HUES64 (cell line): ENCODE data around the gene DLL1.
"Not testable (repeated sequence)": the region's sequence is repeated elsewhere in the genome, so short reads cannot be mapped to it uniquely, and the experiment has no call there.

Experiments used
- H3K27ac ChIP-seq: 2 replicates; pipeline ENCODE4 v1.7.0; 2013; ENCODE audit warnings: low read depth, low read length, inconsistent platforms
- H3K27me3 ChIP-seq: 2 replicates; pipeline ENCODE4 v1.6.1; 2013; ENCODE audit warnings: mild to moderate bottlenecking, low read length; ENCODE audit not compliant: insufficient read depth
- H3K36me3 ChIP-seq: 2 replicates; pipeline ENCODE4 v1.6.1; 2013; ENCODE audit warnings: mild to moderate bottlenecking, low read length; ENCODE audit not compliant: insufficient read depth
- H3K4me1 ChIP-seq: 2 replicates; pipeline ENCODE4 v1.6.1; 2013; ENCODE audit warnings: mild to moderate bottlenecking, low read length, moderate library complexity; ENCODE audit not compliant: insufficient read depth
- H3K4me3 ChIP-seq: 2 replicates; pipeline ENCODE4 v1.5.1; 2013; ENCODE audit warnings: mild to moderate bottlenecking, low read length, moderate library complexity
- H3K9ac ChIP-seq: 2 replicates; pipeline ENCODE4 v1.6.1; 2013; ENCODE audit warnings: mild to moderate bottlenecking, low read depth, low read length
- H3K9me3 ChIP-seq: 2 replicates; pipeline ENCODE4 v1.6.1; 2013; ENCODE audit warnings: low read depth, low read length; ENCODE audit not compliant: insufficient read depth
- WGBS: fragments of 150-250, 120-280 bp; methylation state at CpG from one replicate; pipeline ENCODE4 v1.1.7; 2013; ENCODE audit warnings: missing lambda C conversion rate; 5-methylcytosine and 5-hydroxymethylcytosine counted together

The DLL1 gene

DNA sequence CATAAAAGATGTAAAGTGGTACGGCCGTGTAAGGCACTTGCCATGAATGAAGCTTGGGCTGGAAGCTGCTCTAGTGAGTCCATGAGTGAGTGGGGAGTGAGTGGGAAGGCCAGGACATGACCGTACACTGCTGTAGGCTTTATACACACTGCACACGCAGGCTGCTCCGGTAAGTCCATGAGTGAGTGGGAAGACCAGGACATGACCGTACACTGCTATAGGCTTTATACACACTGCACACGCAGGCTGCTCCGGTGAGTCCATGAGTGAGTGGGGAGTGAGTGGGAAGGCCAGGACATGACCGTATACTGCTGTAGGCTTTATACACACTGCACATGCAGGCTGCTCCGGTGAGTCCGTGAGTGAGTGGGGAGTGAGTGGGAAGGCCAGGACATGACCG, 26.2 kb downstream of the DLL1 start:
- not testable (repeated sequence) for H3K36me3 ChIP-seq, H3K9ac ChIP-seq, H3K27ac ChIP-seq, H3K4me3 ChIP-seq, H3K9me3 ChIP-seq, H3K27me3 ChIP-seq
- H3K4me1 ChIP-seq: peaks cover 11% of the 10 kb centered on the region
- WGBS: 96% methylated on average over 12 of the region's 12 CpGs

DNA sequence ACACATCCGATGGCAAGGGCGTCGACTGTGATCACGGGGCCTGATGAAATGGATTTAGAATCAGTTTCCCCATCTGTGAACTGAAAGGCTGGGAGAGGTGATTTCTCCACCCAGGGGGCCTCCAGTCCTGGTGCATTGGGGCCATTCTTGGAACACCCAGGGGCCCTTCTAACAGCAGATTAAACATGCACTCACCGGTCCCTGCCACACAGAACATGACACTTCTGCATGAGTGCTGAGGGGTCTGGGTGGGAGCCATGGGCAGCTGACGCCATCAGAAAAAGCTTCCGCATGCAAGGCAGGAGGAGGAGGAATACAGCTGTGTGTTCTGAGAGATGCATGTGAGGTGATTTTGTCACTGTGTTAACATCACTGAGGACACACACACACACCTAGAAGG, 26.8 kb downstream of the DLL1 start:
- H3K27me3 ChIP-seq: no peaks in the 10 kb centered on the region
- H3K9ac ChIP-seq: no peak overlapping the region
- WGBS: 95% methylated on average over 7 of the region's 7 CpGs
- peaks cover 5% of the 10 kb centered on the region; the same call in 1 of the 2 replicates for H3K4me1 ChIP-seq
- H3K36me3 ChIP-seq: no peaks in the 10 kb centered on the region
- no peak overlapping the region for H3K27ac ChIP-seq
- no peak overlapping the region for H3K4me3 ChIP-seq
- no peaks in the 10 kb centered on the region for H3K9me3 ChIP-seq

DNA sequence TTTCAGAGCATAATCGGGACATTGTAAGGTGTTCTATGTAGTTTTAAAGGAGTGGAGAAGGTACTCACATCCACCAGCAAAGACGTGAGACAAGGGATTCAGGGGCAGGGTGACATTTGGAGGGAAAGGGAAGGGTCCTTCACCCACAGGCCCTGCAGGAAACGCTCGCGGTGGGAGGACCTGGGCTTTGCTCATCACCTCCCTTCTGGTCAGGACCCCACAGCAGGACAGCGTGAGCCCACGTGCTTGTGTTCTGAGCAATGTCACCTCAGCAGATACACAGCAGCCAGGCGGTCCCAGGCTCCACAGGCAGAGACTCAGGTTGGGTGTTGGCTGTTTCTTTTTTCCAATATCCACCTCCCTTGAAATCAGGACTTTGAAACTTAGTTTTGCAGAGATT, 27.5 kb downstream of the DLL1 start:
- Histone ChIP-seq H3K27me3 (no peaks in the 10 kb centered on the region), H3K4me3 (no peak overlapping the region), H3K9me3 (no peaks in the 10 kb centered on the region), H3K4me1 (0 out of 2 replicates have a peak, but pooled peaks cover 5% of the 10 kb centered on the region), H3K36me3 (no peaks in the 10 kb centered on the region), H3K27ac (no peak overlapping the region), H3K9ac (no peak overlapping the region)
- 94% methylated on average over 8 of the region's 8 CpGs for WGBS

DNA sequence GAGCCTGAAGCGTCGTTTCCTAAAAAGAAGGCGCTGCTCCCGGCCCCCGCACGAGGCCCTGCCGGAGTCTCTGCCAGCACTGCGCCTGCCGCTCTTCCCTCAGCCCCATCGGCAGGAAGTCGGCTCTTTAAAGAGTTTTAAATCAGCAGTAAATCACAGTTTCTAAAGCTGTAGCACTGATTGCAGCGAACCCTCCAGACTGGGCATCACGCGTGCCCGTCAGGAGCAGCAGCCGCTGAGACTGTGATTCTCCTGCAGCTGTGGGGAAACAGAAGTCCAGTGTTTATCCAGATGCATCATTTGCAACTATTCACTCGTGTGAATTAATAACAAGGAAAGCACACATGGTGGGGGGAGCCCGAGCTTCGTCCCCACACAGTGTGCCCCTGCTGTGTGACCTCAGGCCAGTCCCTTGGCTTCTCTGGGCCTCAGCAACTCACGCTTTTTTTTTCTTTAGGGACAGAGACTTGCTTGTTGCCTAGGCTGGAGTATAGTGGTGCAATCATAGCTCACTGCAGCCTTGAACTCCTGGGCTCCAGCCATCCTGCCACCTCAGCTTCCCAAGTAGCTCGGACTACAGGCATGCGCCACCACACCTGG, 28.3 kb downstream of the DLL1 start:
- 92% methylated on average over 22 of the region's 22 CpGs for WGBS
- no peak overlapping the region for H3K4me3 ChIP-seq
- H3K27me3 ChIP-seq: no peaks in the 10 kb centered on the region
- 0 out of 2 replicates have a peak, but pooled peaks cover 5% of the 10 kb centered on the region for H3K4me1 ChIP-seq
- H3K9ac ChIP-seq: no peak overlapping the region
- no peak overlapping the region for H3K27ac ChIP-seq
- no peaks in the 10 kb centered on the region for H3K9me3 ChIP-seq
- H3K36me3 ChIP-seq: no peaks in the 10 kb centered on the region

DNA sequence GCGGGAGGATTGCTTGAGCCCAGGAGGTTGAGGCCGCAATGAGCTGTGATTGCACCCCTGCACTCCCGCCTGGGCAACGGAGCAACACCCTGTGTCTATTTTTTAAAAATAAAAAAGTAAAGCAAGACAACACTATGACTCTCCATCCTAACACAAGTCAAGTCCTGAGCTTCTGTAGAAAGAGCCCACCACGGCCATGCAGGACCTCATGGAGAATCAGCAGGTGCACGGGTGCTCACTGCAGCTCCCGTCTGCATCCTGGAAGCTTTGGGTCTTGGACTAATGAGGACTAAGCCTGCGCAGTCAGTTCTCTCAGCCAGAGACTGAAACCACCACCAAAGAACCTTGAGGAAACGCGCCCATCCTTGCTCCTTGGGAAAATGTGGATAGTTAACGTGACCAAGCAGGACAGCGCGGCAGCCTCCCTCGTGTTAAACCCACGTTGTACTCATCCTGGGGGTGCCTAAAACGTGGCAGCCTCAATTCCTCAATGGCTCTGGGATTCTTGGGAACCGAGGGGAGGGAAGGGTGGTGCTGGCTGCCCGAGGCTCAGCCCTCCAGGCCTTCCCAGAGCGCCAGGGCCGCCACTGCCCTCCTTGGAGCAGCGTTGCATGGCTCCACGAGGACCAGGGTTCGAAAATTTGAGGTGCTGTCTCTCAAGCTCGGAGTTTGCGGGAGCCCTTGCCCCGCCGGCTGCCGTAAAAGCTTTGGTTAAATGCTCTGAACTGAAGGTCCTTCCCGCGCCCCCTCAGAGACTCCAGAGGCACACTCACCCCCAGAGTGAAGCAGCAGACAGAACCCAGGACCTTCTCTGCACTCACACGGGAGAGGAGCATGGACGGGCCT, 29.0 kb downstream of the DLL1 start:
- no peak overlapping the region for H3K9ac ChIP-seq
- H3K27ac ChIP-seq: no peak overlapping the region
- no peaks in the 10 kb centered on the region for H3K27me3 ChIP-seq
- H3K4me1 ChIP-seq: 0 out of 2 replicates have a peak, but pooled peaks cover 5% of the 10 kb centered on the region
- 92% methylated on average over 32 of the region's 32 CpGs for WGBS
- H3K9me3 ChIP-seq: no peaks in the 10 kb centered on the region
- H3K4me3 ChIP-seq: no peak overlapping the region
- no peaks in the 10 kb centered on the region for H3K36me3 ChIP-seq

DNA sequence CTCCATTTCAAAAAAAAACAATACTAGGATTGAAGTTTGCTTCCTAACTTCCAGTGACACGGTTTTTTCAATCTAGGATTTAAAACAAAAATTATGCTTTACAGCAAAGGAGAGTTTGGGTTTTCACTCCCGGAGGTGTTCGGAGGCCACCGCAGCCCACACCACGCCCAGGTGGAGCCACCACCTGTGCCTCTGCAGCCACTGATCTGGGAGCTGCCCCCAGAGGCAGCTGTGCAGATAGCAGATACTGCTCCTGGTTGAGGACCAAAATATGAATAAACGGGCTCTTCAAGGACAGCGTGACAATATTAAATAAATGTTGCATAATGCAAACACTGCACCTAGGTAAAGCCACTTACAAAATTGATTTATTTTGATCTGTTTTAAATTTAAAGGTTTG, 30.2 kb downstream of the DLL1 start:
- H3K4me3 ChIP-seq: no peak overlapping the region
- no peaks in the 10 kb centered on the region for H3K36me3 ChIP-seq
- no peaks in the 10 kb centered on the region for H3K9me3 ChIP-seq
- no peaks in the 10 kb centered on the region for H3K4me1 ChIP-seq
- no peak overlapping the region for H3K27ac ChIP-seq
- no peak overlapping the region for H3K9ac ChIP-seq
- H3K27me3 ChIP-seq: no peaks in the 10 kb centered on the region
- 97% methylated on average over 7 of the region's 7 CpGs for WGBS

DNA sequence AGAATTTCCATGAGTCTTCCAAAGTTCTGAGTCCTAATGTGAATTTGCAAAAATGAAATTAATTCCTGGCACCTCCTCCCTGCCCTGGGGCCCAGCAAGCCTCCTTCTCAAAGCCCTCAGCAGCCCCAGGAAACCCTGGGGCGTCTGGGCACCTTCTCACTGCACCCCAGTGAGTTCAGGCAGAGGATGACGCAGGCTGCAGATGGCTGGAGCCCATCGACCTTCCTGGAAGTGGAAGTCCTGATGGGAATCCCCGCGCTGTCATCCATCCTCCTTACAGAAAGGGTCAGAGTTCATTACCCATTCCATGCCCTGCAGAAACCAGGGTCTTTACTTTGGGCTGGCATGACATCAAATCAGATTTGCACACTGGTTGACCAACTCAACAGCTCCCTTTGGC, 31.6 kb downstream of the DLL1 start:
- H3K4me3 ChIP-seq: no peak overlapping the region
- H3K27me3 ChIP-seq: no peaks in the 10 kb centered on the region
- WGBS: 91% methylated on average over 5 of the region's 5 CpGs
- no peaks in the 10 kb centered on the region for H3K4me1 ChIP-seq
- H3K9ac ChIP-seq: no peak overlapping the region
- H3K36me3 ChIP-seq: no peaks in the 10 kb centered on the region
- H3K27ac ChIP-seq: no peak overlapping the region
- H3K9me3 ChIP-seq: no peaks in the 10 kb centered on the region

DNA sequence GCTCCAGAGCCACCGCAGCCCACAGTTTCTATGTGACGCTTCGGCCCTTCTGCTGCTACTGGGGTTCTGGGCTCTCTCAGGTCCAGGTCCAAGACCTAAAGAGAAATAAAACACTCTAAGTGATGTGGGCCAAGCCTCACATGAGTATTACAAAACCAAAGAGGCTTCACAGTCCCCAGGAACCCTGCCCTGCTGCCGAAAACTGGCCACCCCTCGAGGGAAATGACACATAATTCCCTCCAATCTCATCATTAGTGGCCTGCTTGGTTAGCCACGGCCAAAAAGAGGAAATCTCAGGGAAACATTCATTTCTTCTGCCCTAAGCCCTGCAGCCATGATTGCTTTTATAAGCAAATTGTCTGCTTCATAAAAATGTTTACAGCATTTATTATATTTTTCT, 32.5 kb downstream of the DLL1 start:
- no peak overlapping the region for H3K27ac ChIP-seq
- H3K9ac ChIP-seq: no peak overlapping the region
- no peaks in the 10 kb centered on the region for H3K9me3 ChIP-seq
- no peaks in the 10 kb centered on the region for H3K27me3 ChIP-seq
- 94% methylated on average over 6 of the region's 6 CpGs for WGBS
- H3K4me3 ChIP-seq: no peak overlapping the region
- H3K4me1 ChIP-seq: no peaks in the 10 kb centered on the region
- no peaks in the 10 kb centered on the region for H3K36me3 ChIP-seq

DNA sequence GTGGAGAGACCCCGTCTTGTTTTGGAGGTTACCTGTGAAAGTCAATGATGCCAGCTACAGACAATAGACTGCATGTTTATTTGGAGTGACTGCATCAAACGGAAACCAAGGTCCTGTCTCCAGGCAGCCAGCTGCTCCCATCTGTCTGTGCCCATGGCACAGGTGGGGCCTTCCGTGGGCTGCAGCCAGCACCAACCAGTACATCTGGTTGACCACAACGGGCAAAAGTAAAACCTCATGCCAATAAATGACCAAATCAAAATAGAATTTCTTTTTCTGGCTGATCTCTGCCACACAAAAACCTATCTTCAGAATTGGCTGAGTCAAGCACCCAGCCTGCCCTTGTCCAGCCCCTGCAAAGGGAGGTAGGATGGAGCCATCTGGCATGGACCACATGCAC, 33.5 kb downstream of the DLL1 start:
- WGBS: 94% methylated on average over 4 of the region's 4 CpGs
- no peaks in the 10 kb centered on the region for H3K36me3 ChIP-seq
- H3K9me3 ChIP-seq: no peaks in the 10 kb centered on the region
- no peaks in the 10 kb centered on the region for H3K4me1 ChIP-seq
- no peak overlapping the region for H3K9ac ChIP-seq
- H3K27me3 ChIP-seq: no peaks in the 10 kb centered on the region
- H3K27ac ChIP-seq: no peak overlapping the region
- H3K4me3 ChIP-seq: no peak overlapping the region

DNA sequence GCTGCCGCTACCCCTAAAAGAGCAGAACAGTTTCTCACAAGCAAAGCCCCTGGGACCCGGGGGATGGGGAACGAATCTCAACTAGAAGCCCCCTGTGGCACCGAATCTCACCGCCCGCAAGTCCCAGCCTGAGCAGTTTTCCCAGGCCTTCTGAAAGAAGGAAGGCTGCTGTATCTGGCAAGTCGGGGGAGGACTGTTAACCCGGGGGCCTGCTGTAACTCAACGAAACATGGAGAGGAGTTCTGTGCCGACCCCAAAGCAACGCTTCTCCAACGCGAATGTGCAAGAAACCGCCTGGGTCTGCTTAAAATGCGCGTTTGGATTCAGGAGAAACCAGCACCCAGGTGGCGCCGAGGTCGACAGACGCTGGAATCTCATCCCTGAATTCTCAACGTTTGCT, 34.2 kb downstream of the DLL1 start:
- 93% methylated on average over 21 of the region's 21 CpGs for WGBS
- H3K36me3 ChIP-seq: no peaks in the 10 kb centered on the region
- H3K9ac ChIP-seq: no peak overlapping the region
- H3K27me3 ChIP-seq: no peaks in the 10 kb centered on the region
- H3K4me1 ChIP-seq: no peaks in the 10 kb centered on the region
- H3K9me3 ChIP-seq: no peaks in the 10 kb centered on the region
- H3K27ac ChIP-seq: no peak overlapping the region
- no peak overlapping the region for H3K4me3 ChIP-seq

DNA sequence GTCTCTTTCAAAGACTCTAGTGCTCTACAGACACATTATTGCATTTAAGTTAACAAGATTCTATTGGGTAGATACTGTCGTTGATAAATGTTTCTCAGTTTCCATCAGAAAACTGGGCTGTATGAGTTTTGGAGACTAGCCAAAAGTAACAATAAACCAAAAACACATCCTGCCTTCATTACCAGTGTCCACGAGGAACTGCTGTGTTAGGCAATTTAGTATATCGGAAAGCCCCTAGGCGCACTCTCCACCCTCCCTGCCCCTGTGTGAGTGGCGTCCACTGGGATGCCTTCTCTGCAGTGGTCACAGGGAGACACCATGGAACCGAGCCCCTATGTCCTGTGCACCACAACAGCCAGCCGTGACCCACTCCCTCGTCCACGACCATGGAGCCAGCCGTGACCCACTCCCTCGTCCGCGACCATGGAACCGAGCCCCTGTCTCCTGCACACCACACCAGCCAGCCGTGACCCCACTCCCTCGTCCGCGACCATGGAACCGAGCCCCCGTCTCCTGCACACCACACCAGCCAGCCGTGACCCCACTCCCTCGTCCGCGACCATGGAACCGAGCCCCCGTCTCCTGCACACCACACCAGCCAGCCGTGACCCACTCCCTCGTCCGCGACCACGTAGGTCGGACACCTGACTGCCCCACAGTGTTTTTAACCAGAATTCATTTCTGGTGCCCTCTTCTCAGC, 35.3 kb downstream of the DLL1 start:
- WGBS: 95% methylated on average over 31 of the region's 32 CpGs
- H3K9me3 ChIP-seq: no peaks in the 10 kb centered on the region
- H3K27me3 ChIP-seq: no peaks in the 10 kb centered on the region

More for the DNA sequence above, 35.3 kb downstream of the DLL1 start:
- no peak overlapping the region for H3K27ac ChIP-seq
- no peak overlapping the region for H3K4me3 ChIP-seq
- H3K9ac ChIP-seq: no peak overlapping the region
- H3K36me3 ChIP-seq: no peaks in the 10 kb centered on the region
- H3K4me1 ChIP-seq: no peaks in the 10 kb centered on the region
